ENCODE results near the gene FLAD1.
"Not testable (repeated sequence)": the region's sequence is repeated elsewhere in the genome, so short reads cannot be mapped to it uniquely, and the experiment has no call there.

FLAD1 gene

GRCh38 chr1:154969860-154970452 is 13.2 kb upstream of the FLAD1 start:
- DNase-seq = no peak

- peak; percentile 43 for DNase-seq
Measured at GRCh38 chr1:154970631-154971340, 12.4 kb upstream of the FLAD1 start, which contains the start of gene SHC1. SHC1 (minus strand) TSS chr1:154970747; CDS start chr1:154970526, 221 bp downstream.

GRCh38 chr1:154971341-154971998 is 11.7 kb upstream of the FLAD1 start:
- DNase-seq = no peak

- no peak for DNase-seq
Measured at GRCh38 chr1:154972213-154972516, 11.0 kb upstream of the FLAD1 start.

- DNase-seq = no peak
Measured at GRCh38 chr1:154972517-154973343, 10.4 kb upstream of the FLAD1 start.

GRCh38 chr1:154973344-154974101 is 9.6 kb upstream of the FLAD1 start:
- DNase-seq = peak; percentile 92

- peak; percentile 99 for DNase-seq
Measured at GRCh38 chr1:154974102-154974807, 8.9 kb upstream of the FLAD1 start, which contains the start of gene CKS1B. CKS1B (plus strand) TSS chr1:154974681; CDS start chr1:154974746, 65 bp downstream.

- peak; percentile 92 for DNase-seq
Measured at GRCh38 chr1:154974808-154975408, 8.2 kb upstream of the FLAD1 start.

- peak; percentile 72 for DNase-seq
Measured at GRCh38 chr1:154975409-154976059, 7.6 kb upstream of the FLAD1 start.

- not testable (repeated sequence) for DNase-seq
Measured at GRCh38 chr1:154977762-154978161, 5.4 kb upstream of the FLAD1 start.

- DNase-seq = no peak
Measured at GRCh38 chr1:154978360-154978759, 4.8 kb upstream of the FLAD1 start.

GRCh38 chr1:154982341-154982740 is 803 bp upstream of the FLAD1 start:
- DNase-seq = no peak

GRCh38 chr1:154983776-154984466 is 777 bp downstream of the FLAD1 start:
- no peak for DNase-seq

- DNase-seq = not testable (repeated sequence)
Measured at GRCh38 chr1:154986736-154987135, 3.6 kb downstream of the FLAD1 start.

- no peak for DNase-seq
Measured at GRCh38 chr1:154987326-154987725, 4.2 kb downstream of the FLAD1 start.

GRCh38 chr1:154988058-154988954 is 5.2 kb downstream of the FLAD1 start:
- no peak for DNase-seq

GRCh38 chr1:154989195-154989860 is 6.2 kb downstream of the FLAD1 start:
- no peak for DNase-seq

- no peak for DNase-seq
Measured at GRCh38 chr1:154990276-154990675, 7.1 kb downstream of the FLAD1 start.
